IPS-NIHi7 (cell line): Measurements from ENCODE around the gene TMEM61.
A peak's percentile ranks its signal among the peaks of the same experiment; 100 is the strongest.

ENCODE experiments used
- DNase-seq: peaks from one replicate; pipeline ENCODE4 v3.0.0; 2012; ENCODE audit warnings: mixed read lengths; ENCODE audit errors: extremely low spot score

TMEM61 gene

DNA sequence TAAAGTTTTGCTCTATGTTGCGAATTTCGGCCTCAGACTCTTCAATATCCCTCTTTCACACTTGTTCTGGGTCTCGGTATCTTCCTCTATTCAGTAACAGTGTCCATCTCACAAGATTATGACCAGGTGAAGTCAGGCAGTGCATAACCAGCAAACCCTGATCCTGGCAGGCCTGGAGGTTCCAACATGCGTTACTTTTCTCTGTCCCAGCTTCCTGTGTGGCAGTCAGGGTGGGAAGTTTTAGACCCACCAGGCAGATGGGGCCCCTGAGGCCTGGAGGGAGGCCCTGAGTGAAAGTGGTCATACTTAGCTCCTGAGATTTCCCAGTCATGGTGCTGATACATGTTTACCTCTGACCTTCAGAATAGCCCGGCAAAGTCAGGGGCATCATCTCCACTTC lies 5.1 kb downstream of the TMEM61 start:
- no peak for DNase-seq

- no peak for DNase-seq
Observed at GRCh38 chr1:54986025-54986424, 5.6 kb downstream of the TMEM61 start.

GRCh38 chr1:54986533-54986932 lies 6.1 kb downstream of the TMEM61 start:
- no peak for DNase-seq

- DNase-seq, result no peak
Observed at GRCh38 chr1:54987427-54987826, 7.0 kb downstream of the TMEM61 start.

- no peak for DNase-seq
Observed at GRCh38 chr1:54987919-54988705, 7.7 kb downstream of the TMEM61 start.

GRCh38 chr1:54988975-54989374 lies 8.5 kb downstream of the TMEM61 start:
- no peak for DNase-seq

GRCh38 chr1:54989473-54989872 lies 9.0 kb downstream of the TMEM61 start:
- no peak for DNase-seq

DNA sequence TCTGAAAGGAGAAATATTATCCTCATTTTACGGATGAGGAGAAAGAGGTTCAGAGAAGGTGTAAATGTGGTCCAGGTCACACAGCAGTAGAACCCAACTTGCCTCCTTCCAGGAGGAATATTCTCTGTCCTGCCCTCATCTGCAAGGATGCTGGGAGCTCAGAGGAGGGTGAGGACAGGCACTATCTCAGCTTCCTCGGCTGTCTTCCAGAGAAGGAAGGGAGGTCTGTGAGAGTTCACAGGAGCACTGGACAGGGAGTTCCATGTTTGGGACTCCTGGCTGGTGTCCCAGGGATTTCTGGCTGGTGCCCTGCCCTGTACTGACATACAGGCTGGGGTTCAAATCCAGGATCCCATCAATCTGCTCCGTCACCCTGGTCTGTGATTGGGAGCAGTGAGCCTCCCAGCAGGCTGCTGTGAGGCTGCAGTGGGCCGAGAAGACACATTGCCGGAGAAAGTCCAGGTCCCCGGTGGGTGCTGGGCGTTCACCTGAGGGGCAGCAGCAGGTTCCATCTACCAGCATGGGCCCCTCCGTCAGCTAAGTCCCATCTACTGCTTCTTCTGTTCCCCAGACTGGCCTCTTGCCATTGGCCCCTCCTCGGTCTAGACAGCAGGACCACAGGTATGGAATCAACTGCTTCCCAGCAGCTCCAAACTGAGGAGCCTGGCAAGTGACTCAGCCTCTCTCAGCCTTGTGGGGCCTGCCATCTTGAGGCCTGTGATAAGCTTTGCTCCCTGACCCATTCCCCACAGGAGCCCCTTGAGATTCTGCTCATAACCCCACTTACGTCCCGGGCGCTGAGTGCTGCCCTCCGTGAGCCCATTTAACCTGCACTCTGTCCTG lies 9.8 kb downstream of the TMEM61 start:
- DNase-seq, result no peak

DNA sequence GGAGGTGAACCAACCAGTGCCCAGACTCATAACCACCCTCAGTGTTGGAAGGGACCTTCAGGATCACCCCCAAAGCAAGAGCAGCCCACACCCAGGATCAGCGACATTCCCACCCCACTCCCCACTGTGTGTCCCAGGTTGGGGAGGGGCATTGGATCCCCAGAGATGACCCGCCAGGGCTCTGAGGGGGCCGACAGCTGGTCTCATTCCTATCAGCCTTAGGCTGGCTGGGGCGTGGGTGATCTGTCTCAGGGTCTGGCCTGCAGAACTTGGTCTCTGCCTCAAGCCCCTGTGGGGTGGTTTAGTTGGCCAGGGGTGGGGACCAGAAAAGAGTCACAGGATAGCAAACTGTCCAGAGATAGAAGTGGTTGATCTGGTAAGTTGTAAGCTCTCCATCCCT lies 10.5 kb downstream of the TMEM61 start:
- DNase-seq, result no peak

DNA sequence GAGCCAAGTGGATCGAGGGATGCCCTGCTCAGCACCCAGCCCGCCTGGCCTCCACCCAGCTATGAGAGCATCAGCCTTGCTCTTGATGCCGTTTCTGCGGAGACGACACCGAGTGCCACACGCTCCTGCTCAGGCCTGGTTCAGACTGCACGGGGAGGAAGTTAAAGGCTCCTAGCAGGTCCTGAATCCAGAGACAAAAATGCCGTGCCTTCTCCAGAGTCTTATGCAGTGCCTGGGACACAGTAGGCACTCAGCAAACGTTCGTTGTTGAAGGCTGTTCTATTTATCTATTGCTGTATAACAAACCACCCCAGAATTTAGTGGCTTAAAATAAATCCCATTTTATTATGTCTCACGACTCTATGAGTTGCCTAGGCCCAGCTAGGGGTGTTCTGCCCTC lies 11.5 kb downstream of the TMEM61 start:
- no peak for DNase-seq

- no peak for DNase-seq
Observed at GRCh38 chr1:54993140-54993539, 12.7 kb downstream of the TMEM61 start.

DNA sequence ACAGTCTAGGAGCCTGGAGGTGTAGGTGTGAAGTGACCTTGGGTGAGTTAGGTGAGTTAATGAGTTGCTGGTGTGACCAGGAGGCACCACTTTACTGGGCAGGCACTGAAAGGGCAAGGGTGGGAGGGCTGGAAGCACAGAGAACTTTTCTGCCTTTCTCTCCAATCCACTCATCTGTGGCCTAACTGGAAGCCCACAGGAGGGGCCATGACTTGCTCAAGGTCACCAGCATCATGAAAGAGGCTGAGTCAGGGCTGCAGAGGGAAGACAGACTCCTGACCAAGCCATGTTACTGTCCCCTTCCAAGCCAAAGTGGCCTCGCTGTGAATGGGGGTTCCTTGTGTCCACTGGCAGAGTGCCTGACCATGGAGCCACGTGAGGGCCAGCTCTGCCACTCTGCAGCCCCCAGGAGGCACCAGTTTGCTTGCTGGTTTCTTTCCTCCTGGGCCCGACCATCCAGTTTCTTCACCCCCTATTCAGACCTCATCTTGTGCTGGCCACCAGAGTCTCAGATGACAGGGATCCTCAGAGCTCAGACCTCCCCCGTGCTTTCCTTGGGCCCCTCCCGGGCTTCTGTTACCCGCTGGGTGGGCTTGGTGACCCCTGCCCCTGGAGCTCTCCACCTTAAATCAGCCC lies 14.0 kb downstream of the TMEM61 start:
- DNase-seq, result no peak

DNA sequence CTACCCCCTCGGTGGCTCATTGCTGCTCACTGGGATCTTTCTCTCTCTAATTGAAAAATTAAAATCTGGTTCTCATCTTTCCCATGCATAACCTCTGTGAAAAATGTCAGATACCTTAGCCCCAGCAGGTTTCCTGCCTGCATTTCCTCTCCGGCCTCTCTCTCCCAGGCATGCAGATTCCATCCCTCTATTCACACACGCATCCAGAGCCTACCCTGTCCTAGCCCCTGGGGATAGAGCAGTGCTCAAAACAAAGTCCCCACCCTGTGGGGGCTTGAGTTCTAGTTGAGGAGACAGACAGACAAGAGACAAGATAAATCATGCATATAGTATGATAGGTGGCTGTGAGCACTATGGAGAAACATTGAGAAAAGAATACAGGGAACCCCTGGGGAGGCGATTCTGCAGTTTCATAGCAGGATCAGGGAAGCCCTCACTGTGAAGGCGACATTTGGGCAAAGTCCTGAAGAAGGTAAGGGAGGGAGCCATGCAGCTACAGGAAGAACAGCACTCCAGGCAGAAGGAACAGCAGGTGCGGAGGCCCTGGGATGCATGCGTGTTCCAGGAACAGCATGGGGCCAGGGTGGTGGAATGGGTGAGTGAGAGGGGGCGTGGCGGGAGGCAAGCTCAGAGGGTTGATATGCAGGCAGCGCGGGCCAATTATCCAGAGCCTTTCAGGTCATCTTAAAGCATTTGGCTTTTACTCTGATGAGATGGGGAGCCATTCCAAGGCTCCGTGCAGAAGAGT lies 14.8 kb downstream of the TMEM61 start:
- no peak for DNase-seq

DNA sequence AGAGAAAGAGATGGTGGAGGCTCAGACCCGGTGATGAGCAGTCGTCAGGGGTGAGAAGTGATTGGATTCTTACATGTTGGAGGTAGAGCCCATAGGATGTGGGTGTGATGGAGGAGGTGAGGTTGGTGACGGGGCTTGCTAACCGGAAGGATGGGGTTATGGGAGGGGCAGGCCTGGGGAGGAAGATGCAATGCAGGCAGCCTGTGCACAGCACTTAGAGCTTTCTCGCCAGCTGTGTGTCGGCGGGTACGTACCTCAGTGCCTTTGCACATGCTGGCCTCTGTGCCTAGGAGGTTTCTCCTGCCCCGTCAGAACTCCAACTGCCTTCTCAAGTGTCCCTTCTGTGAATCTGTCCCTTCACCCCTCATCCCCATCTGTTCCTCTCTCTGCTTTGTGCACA lies 15.4 kb downstream of the TMEM61 start:
- no peak for DNase-seq

DNA sequence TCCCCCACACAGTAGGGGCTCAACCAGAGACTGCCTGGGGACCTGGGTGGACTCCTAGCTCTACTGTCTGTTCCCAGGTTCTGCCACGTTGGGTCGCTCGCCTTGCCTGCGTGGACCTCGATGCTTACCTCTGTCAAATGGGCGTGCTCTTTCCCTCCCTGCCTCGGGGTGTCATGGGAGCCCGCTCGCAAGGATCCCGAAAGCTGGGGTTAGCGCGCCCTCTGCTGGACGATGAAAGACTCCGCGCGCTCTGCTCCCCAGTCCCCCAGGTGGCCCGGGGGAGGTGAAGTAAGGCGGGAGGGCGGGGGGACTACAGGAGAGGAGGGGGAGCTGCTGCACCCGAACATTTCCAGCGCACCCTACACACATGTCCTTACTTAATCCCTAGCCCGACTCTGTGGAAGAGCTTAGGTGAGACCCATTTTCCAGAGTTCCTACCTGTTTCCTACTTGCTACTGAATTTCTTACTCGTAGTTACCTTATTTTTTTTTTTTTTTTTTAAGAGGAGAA lies 16.0 kb downstream of the TMEM61 start:
- DNase-seq, result peak; percentile 93

DNA sequence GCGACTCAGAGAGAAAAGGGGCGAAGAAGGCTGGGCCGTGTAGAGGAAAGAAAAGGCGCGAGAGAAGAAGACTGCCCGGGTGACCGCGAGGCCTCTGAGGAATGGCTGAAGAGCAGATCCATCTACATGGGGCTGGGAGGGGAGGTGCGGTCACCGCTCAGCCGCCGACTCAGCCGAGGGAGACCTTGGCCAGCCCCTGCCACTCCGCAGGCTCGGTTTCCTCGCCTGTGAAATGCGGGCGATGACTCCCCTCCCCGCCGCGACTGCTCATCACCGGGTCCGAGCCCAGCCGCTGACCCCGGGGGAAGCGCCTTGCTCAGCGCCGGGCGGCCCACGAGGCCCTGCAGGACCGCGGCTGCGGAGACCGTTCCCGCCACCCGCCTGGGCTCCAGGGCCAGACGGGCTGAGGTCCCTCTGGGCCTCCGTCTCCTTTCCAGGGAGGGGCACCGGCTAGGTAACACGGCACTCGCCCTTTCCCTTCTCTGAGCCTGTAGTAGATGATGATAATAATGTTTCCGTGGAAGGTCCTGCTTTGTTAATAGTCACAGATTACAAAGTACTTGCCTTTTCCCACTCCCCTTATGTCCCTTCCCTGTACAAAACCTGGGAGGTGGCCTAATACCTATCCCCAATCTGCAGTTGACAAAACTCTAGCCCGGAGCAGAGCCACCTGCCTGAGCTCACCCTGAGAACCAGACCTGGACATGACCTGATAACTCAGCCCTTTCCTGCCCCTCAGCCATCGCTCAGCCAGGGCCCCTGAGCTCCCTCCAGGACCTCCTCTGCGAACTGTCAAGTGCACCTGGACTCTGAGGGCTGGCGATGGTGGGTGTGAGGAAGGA lies 16.7 kb downstream of the TMEM61 start:
- DNase-seq, result peak; percentile 67

- DNase-seq, result peak; percentile 55
Observed at GRCh38 chr1:54997711-54997986, 17.2 kb downstream of the TMEM61 start.

DNA sequence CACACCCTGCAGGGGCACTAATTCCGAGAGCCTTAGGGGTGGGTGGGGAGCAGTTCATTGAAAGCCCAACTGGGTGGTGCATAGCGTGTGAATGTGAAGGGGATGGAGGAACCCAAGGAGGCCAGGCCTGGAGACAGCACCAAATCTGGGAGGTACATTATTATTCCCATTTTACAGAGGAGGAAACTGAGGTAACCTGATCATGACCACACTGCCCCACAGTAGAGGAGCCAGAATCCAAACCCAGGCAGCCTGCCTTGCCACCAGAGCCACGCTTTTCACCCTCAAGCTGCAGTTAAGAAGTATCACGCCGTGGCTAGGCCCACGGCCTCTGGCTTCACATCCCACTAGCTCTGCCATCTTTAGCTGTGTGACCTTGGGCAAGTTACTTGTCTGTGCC lies 17.7 kb downstream of the TMEM61 start:
- no peak for DNase-seq

- no peak for DNase-seq
Observed at GRCh38 chr1:54998677-54999076, 18.2 kb downstream of the TMEM61 start, which contains the start of gene BSND. Gene BSND, plus strand, starts transcription at chr1:54998933. Its CDS starts 254 bp downstream, at chr1:54999187.

DNA sequence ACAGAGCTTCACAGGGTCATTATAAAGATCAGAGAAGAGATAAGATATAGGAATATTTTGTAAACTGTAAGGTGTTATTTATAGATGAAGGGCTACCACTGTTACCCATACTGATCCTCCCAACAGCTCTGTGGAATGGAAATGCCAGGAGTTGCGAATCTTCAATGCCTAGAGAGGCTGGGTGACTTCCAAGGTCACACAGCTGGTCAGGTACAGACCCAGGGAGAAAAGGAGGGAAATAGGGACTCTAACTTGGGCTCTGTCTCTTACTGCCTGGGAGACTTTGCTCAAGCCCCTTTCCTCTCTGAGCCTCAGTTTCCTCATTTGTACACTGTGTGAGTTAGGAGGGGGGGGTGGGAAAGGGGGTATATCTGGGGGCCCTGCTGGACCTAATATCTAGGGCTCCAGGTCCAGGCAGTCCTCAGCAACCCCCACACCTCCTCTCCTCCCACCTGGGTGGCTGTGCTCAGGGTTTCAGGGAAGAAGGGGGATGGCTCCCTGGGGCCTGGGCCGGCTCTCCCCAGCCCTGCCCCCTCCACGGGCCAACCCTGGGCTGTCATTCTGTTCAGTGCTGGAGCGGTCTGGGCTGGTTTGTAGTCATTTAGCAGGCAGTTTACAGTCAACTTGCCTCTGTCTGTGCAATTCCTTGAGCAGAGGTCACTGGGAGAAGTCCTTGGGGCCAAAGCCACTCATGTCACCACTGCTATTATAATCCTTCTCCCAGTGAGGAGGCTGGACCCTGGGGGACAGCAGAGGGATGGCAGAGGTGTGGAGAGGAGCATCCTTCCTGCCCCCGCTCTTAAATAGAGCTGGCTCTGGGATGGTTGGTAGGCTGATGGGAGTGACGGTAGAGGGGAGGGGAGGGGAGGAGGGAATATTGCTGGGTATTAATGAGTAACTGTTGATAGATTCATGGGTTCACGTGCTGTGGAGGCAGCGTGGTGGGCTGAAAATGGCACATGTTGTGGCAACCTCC lies 20.0 kb downstream of the TMEM61 start:
- no peak for DNase-seq
